NCI-H1417 (cell line): ENCODE measurements around the gene CYP1A1.

ENCODE experiments used
- DNase-seq, 3 experiments: peaks; one replicate each; lab custom pipeline; 2025; lab: John Stamatoyannopoulos, UW

Gene CYP1A1

GRCh38 chr15:74695597-74696397, 29.5 kb downstream of the CYP1A1 start, which contains the start of gene EDC3:
EDC3 (minus strand) TSS chr15:74696024; CDS start chr15:74675124, 20,900 bp downstream.
- DNase-seq, result peak; percentile 86 to 95 (median 91)

- no peak for DNase-seq
These were observed 33.0 kb downstream of the CYP1A1 start for GRCh38 chr15:74692327-74692726.

DNA sequence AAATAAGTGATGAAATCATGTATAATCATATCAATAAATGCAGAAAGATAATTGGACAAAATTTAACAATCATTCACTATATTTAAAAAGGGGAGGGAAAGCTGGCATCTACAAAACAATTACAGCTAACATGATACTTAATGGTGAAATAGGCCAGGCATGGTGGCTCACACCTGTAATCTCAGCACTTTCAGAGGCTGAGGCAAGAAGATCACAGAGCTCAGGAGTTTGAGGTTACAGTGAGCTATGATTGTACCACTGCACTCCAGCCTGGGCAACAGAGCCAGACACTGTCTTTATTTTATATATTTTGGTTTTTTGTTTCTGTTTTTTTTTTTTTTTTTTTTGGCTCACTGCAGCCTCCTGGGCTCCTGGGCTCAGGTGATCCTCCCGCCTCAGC, 41.6 kb downstream of the CYP1A1 start:
- no peak for DNase-seq

DNA sequence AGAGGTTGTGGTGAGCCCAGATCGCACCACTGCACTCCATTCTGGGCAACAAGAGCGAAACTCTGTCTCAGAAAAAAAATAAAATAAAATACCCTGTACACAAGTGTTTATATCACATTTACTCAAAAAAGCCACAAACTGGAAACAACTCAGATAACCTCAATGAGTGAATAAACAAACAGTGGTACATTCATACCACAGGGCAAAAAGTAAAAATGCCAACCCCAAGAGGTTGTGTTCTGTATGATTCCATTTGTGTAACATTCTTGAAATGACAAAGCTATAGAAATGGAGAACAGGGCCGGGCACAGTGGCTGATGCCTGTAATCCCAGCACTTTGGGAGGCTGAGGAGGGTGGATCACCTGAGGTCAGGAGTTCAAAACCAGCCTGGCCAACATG, 42.4 kb downstream of the CYP1A1 start:
- no peak for DNase-seq

GRCh38 chr15:74680456-74680855, 44.9 kb downstream of the CYP1A1 start:
- DNase-seq, result no peak

DNA sequence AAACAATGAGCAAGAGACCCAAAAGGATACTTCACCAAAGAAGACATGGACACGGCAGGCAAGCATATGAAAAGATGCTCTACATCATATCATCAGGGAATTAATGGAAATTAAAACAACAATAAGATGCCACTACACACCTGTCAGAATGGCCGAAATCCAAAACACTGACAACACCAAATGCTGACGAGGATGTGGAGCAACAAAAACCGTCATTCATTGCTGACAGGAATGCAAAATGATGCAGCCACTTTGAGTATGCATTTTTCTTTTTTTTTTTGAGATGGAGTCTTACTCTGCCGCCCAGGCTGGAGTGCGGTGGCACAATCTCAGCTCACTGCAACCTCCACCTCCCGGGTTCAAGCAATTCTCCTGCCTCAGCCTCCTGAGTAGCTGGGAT, 48.5 kb downstream of the CYP1A1 start:
- DNase-seq, result no peak

DNA sequence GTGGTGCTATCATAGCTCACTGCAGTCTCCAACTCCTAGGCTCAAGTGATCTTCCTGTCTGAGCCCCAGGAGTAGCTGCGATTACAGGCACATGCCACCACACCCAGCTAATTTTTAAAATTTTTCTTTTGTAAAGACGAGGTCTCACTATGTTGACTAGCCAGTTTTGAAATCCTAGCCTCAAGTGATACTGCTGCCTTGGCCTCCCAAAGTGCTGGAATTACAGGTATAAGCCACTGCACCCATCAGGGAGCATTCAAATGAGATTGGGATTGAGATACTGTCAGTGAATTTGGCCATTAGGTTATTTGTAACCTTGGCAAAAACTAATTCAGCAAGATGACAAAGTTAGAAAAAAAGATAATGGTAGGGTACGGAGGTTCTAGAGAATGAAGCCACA, 51.2 kb downstream of the CYP1A1 start:
- no peak for DNase-seq

GRCh38 chr15:74669627-74670026, 55.7 kb downstream of the CYP1A1 start:
- no peak for DNase-seq
